IMR-90 (cell line): ENCODE results near the gene WASF3.

ENCODE experiments used
- CTCF ChIP-seq: conservative IDR thresholded peaks from 2 replicates; pipeline ENCODE4 v1.5.1; 2012; ENCODE audit warnings: mild to moderate bottlenecking, low read depth, low read length, improper control_type of control experiment
- FOS ChIP-seq: fragments of 150-350 bp; IDR thresholded peaks from 2 replicates; pipeline ENCODE4 v1.6.1; 2016; ENCODE audit warnings: low read depth, low read length
- MAFK ChIP-seq: IDR thresholded peaks from 2 replicates; pipeline ENCODE4 v1.6.1; 2012; ENCODE audit warnings: low read depth, low read length, improper control_type of control experiment
- RAD21 ChIP-seq: IDR thresholded peaks from 2 replicates; pipeline ENCODE4 v1.6.1; 2012; ENCODE audit warnings: low read length, improper control_type of control experiment

DNA sequence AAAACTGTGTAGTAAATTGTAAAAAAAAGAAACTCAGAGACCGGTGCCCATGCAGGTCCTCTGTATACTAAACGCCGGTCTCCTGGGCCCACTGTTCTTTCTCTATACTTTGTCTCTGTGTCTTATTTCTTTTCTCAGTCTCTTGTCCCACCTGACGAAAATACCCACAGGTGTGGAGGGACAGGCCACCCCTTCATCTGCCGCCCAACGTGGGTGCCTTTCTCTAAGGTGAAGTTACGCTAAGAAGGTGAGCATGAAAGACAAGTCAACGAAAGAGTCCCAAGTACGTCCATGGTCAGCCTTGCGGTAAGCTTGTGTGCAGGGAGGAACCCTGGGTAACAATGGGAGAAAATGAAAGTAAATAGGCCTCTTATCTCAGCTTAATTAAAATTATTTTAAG is 48.0 kb upstream of the WASF3 start:
- TF ChIP-seq CTCF (no peak), MAFK (no peak), RAD21 (no peak), FOS (no peak)
